ENCODE data around the gene PMM2. TPM values are rescaled to one million over a fixed set of nuclear protein-coding genes. Genes with fewer than 3 reads are reported as not detected.

PMM2 gene
- total RNA-seq, 4 donors from 2014 or later = 10.4 to 20.9 (median 16.6) TPM

DNA sequence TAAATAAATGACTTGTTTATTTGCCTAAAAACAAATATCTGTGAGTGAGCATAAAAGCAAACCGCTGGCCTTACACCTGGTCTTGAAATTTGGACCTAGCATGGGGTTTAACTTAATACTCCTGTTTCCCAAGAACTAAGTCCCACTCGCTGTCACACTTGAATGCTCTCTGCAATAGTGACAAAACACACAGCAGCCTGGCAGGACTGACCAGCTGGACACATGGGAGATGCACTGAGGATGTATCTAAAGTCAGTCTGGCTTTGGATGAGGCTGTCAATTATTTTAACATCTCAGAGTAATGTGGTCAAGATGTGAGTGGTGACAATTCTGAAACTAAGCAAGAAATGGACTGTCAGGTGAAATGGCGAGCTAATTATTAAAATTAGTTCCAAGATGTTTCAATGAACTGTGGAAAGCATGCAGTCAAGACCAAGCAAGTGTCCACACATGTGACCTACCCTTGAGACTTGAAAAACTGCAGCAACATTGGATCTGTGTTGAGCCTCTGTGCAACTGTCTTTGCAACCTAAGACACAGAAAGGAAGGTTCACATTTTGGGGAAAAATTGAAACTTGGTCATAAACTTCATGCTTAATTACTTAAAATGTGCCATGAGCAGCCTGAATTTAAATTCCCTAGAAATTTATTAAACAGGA lies 101.2 kb downstream of the PMM2 start:
- ATAC-seq (no peak), DNase-seq (no peak)
- H3K4me1 ChIP-seq = peaks cover 0 to 4% of the 10 kb centered on the region in 2 donors
- no peak overlapping the region for H3K4me3 ChIP-seq
- H3K9me3 ChIP-seq = no peaks in the 10 kb centered on the region
- intact Hi-C loops (cut with DNase I; ENCODE audit: low total_unique reads) = no loop called here
- in situ Hi-C loops (cut with MboI; ENCODE audit: low sequenced_read_pairs in 4 of 4) = loop anchor here in 1 of 4 donors (25.0 kb wide), 1 partner anchor 236 kb away; the partner anchor contains the start of gene ABAT
- H3K27ac ChIP-seq = no peak overlapping the region
- peaks cover 14 to 100% of the 10 kb centered on the region in 2 donors for H3K36me3 ChIP-seq
- H3K27me3 ChIP-seq = no peaks in the 10 kb centered on the region
- no peak for TF ChIP-seq POLR2A (IDR thresholded peaks at IDR 0.05)
- TF ChIP-seq, protein P1, sequence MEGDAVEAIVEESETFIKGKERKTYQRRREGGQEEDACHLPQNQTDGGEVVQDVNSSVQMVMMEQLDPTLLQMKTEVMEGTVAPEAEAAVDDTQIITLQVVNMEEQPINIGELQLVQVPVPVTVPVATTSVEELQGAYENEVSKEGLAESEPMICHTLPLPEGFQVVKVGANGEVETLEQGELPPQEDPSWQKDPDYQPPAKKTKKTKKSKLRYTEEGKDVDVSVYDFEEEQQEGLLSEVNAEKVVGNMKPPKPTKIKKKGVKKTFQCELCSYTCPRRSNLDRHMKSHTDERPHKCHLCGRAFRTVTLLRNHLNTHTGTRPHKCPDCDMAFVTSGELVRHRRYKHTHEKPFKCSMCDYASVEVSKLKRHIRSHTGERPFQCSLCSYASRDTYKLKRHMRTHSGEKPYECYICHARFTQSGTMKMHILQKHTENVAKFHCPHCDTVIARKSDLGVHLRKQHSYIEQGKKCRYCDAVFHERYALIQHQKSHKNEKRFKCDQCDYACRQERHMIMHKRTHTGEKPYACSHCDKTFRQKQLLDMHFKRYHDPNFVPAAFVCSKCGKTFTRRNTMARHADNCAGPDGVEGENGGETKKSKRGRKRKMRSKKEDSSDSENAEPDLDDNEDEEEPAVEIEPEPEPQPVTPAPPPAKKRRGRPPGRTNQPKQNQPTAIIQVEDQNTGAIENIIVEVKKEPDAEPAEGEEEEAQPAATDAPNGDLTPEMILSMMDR (IDR thresholded peaks at IDR 0.05 in 4 of 5, conservative IDR thresholded peaks at IDR 0.05 in 1 of 5) = no peak

Other genes starting within 250 kb of the PMM2 start
- not detected for gene TMEM114, start 207.3 kb upstream of the PMM2 start, total RNA-seq
- 10 to 100 TPM; 28.8 to 71.5 (median 51.5) TPM for gene METTL22, start 176.1 kb upstream of the PMM2 start, total RNA-seq
- 1 to 10 TPM in 2 of 4 donors, under 1 TPM in 2; 0.55 to 1.9 (median 0.92) TPM for gene ABAT, start 123.2 kb upstream of the PMM2 start, total RNA-seq
- 10 to 100 TPM; 10.2 to 16.9 (median 11.9) TPM for gene TMEM186, start 200 bp upstream of the PMM2 start, total RNA-seq
- gene CARHSP1, start 71.2 kb downstream of the PMM2 start, total RNA-seq = 10 to 100 TPM; 12.4 to 22.3 (median 18.4) TPM
- not detected for gene LITAFD, start 84.5 kb downstream of the PMM2 start, total RNA-seq
- 10 to 100 TPM; 79.7 to 99.2 (median 85.6) TPM for gene USP7, start 166.1 kb downstream of the PMM2 start, total RNA-seq

All from gastrocnemius medialis (tissue), 4 donors.